Transverse colon (tissue), 3 donors: Measurements from ENCODE around the gene PLA2G2D.

Source experiments
- POLR2A ChIP-seq: fragments of 450-650 bp; IDR thresholded peaks from one replicate; pipeline ENCODE4 v1.6.1; 2016; ENCODE audit warnings: antibody characterized with exemption, mild to moderate bottlenecking, moderate library complexity
- TF ChIP-seq, protein P1 (sequence below), 5 experiments: fragments of 200-600 bp in 3 of 5; fragments of 450-650 bp in 2 of 5; sonication (generic) in 3 of 5; IDR thresholded peaks; 1 replicate in 2 of 5; 2 replicates in 3 of 5; pipeline ENCODE4 v1.5.1; 2016 to 2017; ENCODE audit warnings: antibody characterized with exemption in 5 of 5, inconsistent platforms in 3 of 5, mild to moderate bottlenecking in 2 of 5, moderate library complexity in 1 of 5

GRCh38 chr1:20154301-20154831 lies 35.0 kb upstream of the PLA2G2D start:
- no peak for TF ChIP-seq POLR2A
- TF ChIP-seq, protein P1, sequence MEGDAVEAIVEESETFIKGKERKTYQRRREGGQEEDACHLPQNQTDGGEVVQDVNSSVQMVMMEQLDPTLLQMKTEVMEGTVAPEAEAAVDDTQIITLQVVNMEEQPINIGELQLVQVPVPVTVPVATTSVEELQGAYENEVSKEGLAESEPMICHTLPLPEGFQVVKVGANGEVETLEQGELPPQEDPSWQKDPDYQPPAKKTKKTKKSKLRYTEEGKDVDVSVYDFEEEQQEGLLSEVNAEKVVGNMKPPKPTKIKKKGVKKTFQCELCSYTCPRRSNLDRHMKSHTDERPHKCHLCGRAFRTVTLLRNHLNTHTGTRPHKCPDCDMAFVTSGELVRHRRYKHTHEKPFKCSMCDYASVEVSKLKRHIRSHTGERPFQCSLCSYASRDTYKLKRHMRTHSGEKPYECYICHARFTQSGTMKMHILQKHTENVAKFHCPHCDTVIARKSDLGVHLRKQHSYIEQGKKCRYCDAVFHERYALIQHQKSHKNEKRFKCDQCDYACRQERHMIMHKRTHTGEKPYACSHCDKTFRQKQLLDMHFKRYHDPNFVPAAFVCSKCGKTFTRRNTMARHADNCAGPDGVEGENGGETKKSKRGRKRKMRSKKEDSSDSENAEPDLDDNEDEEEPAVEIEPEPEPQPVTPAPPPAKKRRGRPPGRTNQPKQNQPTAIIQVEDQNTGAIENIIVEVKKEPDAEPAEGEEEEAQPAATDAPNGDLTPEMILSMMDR (IDR thresholded peaks at IDR 0.05) = no peak
